CD4-positive, alpha-beta T cell treated with Interleukin-21 for 1 hour (primary cell): ENCODE results near the gene DTNB.

Experiments used
- DNase-seq: peaks from one replicate; pipeline ENCODE4 v3.0.0-alpha.2; 2020

Gene DTNB

DNA sequence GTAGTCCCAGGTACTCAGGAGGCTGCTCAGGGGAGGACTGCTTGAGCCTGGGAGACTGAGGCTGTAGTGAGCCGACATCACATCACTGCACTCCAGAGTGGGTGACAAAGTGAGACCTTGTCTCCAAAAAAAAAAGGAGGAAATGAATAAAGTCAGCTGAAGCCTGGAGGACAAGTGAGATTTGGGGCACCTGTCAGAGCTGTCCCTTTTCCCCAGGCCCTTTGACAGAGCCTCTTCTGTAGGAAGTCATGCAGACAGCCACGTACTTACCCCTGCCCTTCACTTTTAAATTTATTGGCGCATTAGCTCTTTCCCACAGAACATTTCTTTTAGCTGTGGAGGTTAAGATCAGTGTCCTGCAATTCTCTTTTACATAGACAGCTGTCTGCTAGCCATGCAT, 180.7 kb downstream of the DTNB start:
- no peak for DNase-seq

DNA sequence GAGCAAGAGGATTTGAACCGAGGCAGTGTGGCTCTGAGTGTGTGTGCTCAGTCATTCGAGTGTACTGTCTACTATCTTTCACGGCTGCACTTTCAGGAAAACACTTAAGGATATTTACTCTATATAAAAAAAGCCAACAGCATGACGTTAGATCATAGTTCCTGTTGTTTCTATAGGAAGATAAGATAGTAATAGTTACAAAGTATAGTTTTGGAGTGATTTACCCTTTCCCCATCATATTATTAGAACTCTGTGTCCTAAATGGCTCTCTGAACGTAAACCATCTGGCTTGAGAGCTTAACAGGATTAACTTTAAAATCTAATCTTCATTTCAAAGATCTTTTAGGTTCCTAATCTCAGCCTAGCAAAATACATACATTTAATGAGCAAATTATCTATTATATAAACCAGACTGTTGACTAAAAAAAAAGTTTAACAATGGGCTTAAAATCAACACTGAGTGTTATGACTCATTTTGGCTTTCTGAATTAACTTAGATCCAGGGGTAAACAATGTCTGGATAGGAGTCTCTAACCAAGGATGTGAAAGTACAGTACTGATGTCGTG, 181.3 kb downstream of the DTNB start:
- no peak for DNase-seq

DNA sequence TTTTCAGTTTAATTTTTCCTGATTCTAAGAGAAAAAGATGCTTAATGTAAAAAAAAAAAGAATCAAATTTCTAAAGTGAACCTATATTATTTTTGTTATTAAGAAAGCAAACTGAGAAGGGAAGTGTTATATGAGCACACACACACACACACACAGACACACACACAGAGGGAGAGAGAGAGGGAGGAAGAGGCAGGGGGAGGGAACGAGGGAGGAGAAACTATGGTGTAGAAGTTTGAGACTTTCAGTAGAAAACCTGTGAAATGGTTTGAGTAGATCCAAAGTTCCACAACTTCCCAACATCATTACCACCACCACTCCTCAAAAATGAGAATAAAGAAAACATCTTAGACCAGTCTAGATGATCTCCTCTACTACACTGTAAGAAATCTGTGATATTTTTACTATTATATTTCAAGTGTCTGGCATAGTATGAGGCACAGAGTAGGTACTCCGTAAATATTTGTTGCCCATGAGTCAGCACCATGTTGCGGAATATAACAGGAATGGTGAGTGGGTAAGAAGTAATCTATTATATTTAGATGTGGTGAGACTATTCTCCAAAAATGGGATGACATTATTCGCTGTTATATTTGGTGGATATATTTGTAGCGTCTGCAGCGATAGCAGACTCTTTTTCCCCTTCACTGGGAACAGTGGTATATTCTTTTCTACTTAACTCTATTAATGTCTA, 182.2 kb downstream of the DTNB start:
- DNase-seq = no peak

DNA sequence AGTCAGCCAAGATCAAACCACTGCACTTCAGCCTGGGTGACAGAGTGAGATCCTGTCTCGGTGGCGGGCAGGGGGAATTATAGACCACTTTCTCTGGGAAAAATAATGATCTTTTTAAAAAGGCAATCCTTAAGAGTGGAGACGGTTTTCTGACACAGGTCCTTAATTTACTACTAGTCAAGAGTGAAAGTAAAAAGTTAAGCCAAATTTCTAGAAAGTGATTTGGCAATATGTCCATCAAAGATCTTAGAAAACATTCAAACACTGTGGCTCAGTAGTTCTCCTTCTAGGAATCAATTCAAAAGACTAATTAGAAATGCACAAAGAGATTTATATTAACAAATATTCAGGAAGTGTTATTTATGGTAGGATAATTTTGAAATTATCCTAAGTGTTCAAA, 183.2 kb downstream of the DTNB start:
- DNase-seq = no peak

DNA sequence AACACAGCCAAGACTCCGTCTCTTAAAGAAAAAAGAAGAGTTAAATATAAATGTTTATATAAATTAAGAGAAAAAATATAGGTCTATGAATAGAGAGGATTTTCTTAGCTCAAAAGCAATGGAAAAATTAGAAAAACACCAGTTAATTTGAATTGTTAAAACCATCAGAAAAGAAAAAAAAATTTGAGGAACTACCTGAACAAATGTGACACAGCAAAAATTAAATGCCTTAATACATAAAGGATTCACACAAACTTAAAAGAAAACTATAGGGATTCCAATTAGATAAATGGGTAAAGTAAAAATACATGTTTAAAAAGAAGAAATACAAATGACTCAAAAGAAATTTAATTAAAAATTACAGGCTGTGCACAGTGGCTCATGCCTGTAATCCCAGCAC, 183.7 kb downstream of the DTNB start:
- DNase-seq = no peak

DNA sequence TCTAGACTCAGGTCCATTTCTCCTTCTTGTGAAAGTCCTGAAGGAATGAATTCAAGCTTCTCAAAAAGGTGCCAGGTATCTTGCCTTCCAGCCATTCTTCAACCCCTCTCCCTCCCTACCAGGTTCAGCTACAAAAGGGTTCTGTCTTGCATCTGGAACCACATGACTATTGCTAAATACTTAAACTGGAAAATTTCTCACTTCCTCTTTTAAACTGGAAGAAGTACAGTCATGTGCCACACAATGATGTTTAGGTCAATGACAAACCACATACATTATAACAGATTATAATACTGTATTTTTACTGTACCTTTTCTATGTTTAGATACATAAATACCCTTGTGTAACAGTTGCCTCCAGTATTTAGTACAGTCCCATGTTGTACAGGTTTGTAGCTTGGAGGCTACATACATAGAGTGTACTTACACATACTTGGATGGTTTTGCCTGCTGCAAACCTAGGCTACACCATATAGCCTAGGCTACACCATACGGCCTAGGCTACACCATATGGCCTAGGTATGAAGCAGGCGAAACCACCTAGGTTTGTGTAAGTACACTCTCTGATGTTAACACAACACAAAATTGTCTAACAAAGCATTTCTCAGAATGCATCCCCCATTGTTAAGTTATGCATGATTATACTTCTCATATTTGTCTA, 189.6 kb downstream of the DTNB start:
- no peak for DNase-seq

DNA sequence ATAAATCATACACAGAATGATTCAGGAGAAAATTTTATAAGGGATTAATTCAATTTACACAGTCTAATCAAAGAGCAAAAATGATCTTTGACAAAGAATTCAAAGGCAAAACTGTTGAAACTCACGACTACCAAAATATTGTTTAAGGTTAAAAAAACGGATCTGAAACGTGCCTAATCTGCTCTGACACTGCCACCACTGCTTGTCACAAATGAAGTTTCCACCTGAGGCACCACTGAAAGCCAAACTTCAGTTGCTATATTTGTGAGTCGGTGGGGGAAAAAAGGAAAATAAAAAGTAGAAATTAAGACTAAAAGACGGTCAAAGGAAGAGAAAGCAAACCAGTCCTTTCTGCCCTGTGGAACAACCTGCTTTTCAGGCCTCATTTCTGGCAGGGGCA, 191.0 kb downstream of the DTNB start:
- DNase-seq = no peak

DNA sequence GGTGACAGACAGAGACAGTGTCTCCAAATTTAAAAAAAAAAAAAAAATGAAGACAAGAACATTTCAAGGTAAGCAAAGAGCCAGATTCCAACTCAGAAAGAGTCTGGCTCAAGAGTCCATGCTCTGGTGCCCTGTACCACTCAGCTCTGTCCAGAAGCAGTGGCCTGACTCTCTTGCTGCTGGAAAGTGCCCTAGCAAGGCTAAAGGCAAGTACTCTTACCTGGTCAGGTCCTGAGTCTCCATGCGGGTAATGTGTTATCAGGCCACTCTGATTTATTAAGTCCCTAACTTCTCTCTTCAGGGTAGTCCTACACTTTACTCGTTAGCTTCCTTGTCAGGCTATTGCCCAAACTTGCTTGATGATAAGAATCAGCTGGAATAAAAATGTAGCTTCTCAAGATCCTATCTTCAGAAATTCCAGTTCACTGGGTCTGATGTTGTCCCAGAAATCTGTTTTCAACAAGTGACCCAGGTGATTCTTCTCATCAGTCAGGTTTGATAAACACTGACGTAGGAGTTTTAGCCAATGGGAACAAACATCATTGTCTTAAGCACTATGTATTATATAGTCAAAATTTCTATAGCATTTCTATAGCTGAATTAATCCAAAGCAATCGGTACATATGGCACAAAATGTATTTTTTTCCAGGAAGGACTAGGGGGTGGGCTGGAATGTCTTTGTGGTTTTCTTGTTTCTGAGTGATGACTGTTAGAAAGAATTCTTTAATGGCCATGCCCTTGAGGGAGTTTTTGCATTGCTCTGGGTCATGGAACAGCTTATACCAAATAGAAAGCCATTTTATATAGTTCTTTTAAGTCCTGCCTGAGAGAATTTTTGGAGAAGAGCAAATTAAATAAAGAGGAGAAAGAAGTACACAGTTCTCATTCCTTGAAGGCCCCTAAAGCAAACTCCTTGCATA, 191.7 kb downstream of the DTNB start:
- DNase-seq = no peak

DNA sequence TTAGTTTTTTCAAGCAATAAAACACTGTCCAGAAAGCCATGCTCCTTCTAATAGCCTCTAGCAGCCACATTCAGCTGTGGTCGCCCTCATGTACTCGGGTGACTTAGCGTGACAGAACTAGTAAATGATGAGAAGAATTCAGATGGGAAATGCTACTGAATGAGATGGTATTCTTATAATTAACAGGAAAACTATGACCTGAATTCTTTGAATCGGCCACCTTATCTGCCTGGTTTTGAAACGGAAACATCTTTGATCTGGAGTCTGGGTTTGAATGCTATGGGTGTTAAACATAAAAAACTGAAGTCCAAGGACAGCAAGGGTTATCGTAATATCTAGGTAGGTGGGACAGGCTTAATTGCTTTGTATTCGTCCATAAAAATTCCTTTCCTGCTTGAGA, 192.8 kb downstream of the DTNB start:
- no peak for DNase-seq

DNA sequence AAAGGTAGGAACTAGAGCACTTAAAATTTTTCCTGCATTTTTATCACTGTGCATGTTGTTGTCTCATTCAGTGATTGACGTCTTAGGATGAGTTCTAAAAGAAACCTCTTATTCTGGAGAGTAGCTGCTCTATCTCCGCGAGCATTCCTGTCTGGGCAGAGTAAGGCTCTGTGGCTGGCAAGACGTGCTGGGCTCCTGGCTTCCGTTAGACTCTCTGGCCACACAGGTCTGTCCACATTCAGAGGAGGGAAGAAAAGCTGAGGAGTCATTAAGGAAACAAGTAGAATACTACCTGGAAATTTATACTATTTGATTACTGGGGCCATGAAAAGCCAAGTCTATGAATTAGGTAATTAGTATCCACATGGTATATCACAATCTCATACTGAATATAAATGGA, 193.6 kb downstream of the DTNB start:
- no peak for DNase-seq

DNA sequence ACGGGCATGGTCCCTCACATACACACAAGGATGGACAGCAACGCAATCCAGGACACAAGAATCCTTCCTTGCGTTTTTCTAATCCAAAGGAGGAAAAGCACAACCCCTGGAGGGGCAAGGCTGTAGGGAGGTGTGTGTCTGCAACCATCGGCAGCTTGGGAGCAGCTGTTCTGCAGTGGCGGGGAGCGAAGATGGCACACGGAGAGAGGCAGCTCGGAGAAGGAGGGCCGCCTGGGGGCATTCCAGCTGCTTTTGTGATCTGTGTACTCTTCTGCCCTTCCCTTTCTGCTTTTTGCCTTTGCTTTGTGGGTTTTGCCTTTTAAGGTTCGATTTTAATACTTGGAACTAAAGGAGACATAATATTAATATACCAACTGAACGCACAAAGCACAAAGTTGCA, 194.6 kb downstream of the DTNB start:
- DNase-seq = no peak

DNA sequence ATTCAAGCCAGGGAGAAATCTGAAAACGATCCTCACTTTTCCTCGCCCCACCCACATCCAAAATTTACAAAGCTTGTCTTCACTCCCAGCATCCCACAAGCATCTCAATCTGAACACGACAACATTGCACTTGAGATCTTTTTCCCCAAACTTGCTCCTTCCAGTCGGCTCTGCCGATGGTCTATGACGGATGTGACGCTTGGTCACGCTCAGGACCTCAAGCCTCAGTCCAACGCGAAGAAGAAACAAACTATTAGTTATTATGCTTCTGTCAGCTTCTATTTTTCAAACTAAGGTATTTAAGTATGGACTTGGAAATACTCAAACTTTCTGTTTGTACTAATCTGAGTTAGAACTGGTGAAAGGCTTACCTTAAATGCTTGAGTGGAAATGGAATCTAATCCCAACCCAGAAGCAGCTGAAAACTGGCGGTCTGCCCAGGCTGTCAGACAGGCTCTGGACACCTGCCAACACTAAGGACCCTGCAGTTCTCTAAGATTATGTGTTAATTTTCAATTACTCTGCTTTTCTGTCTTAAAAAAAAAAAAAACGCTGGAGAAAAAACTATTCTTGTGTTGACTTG, 199.5 kb downstream of the DTNB start:
- no peak for DNase-seq

DNA sequence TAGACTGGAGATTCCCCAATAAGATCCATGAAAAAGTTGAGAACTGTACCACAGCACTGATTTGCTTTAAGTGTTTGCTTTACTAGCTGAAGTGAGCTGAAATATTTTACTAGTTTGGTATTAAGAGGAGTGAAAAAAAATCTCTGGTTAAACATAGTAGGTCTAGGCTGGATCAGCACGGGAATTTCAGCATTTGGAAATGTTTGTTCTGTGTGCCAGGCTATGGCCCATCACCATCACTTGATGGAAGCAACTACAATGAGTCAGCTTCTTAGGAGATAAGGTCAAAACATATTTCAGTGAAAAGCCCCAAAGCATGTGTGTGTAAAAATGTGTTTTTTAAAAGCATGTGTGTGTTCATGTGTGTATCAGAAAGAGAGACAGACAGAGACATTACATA, 200.2 kb downstream of the DTNB start:
- no peak for DNase-seq

DNA sequence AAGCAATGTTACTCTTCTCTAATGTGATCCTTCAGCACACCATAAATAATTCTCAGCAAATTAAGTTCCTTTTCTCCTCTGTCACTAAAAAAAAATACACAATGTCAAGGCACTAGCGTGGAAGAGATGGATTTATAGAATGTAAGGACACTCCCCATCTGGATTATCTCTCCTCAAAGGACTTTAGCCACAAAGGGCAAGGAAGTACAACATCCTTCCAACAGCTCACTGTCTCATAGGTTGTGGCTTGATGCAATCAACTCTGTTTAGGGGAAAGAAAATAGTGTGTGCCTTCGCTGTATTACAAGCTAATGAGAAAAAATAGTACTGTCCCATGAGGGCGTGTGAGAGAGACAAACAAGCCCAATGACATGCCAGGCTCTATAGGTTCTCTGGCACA, 202.6 kb downstream of the DTNB start:
- no peak for DNase-seq

DNA sequence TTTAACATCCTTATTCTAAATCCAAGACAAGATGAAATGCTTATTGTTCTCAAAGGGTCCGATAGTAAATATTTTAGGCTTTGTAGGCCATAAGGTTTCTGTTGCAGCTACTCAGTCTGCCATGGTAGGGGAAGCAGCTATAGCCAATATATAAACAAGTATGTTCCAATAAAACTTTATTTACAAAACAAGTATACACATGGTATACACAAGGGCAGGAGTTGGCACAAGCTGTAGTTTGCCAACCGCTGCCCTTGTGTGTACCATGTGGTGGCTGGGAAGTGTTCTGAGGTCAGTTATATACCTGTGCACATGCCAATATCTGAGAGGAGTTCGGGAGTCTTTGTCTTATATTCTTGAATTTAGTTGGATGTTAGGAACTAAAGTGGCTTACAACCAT, 205.6 kb downstream of the DTNB start:
- no peak for DNase-seq

DNA sequence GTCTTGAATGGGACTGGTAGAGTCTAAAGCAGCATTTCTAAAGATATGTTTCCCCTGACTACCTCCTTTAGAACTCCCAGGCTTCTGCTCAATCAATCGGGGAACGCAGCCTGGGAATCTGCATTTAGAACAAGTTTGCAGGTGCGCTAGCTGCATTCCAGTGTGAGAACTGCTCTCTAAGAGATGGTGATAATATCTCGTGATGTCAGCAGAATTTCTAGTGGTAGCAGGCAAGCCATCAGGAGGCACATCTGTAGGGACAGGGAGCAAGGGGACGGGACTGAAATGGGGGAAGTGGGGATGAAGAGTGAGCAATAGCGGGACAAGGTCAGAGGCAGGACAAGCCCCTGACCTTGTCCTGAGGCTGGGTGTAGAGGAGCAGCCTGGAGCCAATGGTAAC, 211.4 kb downstream of the DTNB start:
- no peak for DNase-seq

DNA sequence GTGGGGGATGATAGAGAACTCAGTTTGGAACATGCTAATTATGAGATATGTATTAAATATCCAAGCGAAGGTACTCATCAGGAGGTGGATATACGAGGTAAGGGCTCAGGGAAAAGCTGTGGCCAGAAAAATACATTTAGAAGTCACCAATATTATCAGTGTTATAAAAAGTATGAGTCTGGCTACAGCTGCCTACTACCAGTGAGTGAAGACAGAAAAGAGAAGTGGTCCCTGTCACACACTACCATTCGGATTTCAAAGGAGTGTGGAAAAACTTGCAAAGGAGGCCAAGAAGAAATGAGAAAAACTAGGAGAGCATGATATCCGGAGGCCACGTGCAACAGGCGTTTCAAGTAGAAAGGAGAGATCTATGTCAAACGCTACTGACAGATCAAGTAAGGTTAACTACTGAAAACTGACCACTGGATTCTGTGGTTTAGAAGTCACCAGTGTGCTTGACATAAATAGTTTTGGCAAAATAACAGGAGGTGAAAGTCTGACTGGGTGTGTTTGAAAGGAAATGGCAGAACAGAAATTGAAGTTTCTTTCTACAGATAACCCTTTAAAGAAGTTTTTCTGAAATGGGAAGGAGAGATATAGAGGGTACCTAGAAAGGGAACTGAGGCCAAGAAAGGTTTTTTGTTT, 213.0 kb downstream of the DTNB start:
- no peak for DNase-seq

DNA sequence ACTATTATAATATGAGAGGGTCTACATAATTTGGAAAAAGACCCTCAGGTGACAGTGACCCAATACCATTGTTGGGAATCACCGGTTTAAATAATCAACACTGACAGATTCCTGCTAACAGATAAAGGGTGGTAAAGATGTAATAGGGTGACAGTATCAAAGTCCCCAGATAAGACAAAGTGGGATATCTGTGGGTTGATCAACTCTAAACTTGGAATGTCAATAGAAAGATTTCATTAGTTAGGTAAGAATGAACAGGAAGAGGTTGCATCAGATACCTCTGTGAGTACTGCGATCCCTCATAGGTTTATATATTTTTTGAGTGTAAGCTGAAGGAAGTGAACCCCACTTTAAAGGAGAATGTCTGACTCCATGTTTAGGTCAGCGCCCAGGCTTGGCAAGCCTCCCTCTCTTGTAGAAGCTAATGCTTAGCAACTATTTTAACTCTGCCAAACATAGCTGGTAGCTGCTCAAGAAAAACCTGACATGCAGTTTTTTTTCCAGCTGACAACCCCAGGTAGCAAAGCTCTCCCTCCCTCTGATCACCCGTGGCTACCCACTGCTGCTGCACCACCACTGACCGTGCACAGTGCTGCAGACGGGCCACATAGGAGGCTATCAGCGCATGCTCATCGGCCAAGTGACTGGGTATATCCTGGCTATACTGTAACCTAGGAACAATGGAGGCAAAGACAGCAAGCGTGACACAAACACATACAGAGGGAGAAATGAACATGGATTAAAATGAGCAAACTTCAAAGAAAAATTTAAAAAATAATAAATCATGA, 218.4 kb downstream of the DTNB start:
- no peak for DNase-seq

DNA sequence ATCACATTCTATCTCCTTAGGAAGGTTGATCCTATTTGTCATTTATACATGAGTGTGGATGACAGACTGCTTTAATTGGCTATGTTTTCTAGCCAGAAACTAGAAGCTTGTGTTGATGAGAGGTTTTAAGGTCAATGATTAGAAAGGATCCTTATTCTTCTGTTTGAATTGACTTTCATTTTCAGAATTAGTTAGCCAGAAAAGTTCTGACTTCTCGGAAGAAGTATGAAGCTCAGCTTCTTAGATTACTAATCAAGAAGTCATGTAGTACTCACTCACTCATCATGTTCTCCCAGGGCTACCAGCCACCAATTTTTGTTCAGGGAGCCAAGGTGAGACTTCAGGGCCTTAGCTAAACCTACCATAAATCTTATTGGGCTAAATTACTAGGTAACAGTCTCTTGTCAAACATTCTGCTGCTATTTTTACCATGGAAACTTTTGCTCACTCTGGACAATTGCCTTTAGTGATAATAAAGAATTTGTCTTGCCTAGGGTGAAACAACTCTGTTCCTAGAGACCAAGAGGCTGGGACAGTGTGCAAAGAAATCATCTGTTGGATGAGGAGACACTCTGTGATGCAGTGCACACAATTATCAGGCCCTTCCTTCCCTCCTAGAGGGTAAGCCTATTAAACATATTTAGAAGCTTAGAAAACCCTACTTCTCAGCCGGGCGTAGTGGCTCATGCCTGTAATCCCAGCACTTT, 220.0 kb downstream of the DTNB start:
- no peak for DNase-seq

DNA sequence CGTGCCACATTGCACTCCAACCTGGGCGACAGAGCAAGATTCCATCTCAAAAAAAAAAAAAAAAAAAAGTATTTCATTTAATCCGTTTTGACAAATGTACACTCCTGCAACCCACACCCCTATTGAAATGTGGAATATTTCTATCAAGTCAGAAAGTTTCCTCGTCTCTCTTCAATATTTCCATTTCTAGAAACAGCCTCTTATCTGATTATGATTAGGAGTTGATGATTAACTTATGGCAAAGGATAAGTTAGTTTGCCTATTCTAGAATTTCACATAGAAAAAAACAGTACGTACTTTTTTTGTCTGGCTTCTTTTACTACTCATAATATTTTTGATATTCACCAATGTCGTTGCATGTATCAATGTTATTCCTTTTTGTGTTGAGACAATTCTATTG, 224.6 kb downstream of the DTNB start:
- no peak for DNase-seq

DNA sequence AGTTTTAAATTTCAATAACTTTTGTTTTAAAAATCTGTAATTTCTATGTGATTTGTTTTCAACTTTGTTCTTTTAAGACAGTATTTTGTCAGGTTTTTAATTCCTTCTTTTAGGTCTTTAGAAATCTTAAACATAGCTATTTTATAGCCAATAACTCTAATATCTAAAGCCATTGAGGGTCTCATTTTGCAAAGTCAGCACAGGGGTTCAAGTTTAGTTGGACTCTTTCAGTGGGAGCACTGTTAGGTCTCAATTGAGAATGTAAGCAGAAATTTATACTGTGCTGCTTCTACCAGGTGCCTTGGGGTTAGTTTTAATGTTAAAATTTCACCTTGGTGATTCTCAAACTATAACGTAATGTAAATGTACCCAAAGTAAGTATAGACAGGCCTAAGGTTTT, 226.4 kb downstream of the DTNB start:
- no peak for DNase-seq
